A673 (cell line): ENCODE results near the gene UBE2E3. TPM values are rescaled to one million over a fixed set of nuclear protein-coding genes. Genes with fewer than 3 reads are reported as not detected.

Experiments
- BruUV-seq: library from RNA; stranded (reverse); fragments of 400-500 nt; replicated peaks from 2 replicates; lab custom pipeline; 2021; lab: Mats Ljungman, UMichigan
- CTCF ChIA-PET: fragments of 300-600 bp; sonication (Branson Sonifier 250); formaldehyde crosslinking; loops from one replicate; lab custom pipeline; 2022; ENCODE audit warnings: antibody characterized with exemption; lab: Charles Lee
- POLR2A ChIA-PET: fragments of 300-600 bp; sonication (Branson Sonifier 250); formaldehyde crosslinking; loops from one replicate; lab custom pipeline; 2022; ENCODE audit warnings: antibody characterized with exemption; ENCODE audit not compliant: low non-redundant PET; lab: Charles Lee
- DNase-seq: peaks from one replicate; pipeline ENCODE4 v3.0.0-alpha.2; 2015; ENCODE audit warnings: low spot score
- H3K27ac ChIP-seq: fragments of 200-600 bp; sonication (generic); 2 replicates; pipeline ENCODE4 v1.5.1; 2016; ENCODE audit warnings: mixed run types, low read depth, mild to moderate bottlenecking, mixed read lengths, antibody characterized with exemption, low read length; ENCODE audit not compliant: poor library complexity, severe bottlenecking
- H3K27me3 ChIP-seq: fragments of 200-600 bp; sonication (generic); replicated peaks from 2 replicates; pipeline ENCODE4 v1.6.1; 2017; ENCODE audit warnings: mixed run types, low read depth, mild to moderate bottlenecking, mixed read lengths, antibody characterized with exemption, low read length; ENCODE audit not compliant: insufficient read depth, poor library complexity
- H3K36me3 ChIP-seq: fragments of 200-600 bp; sonication (generic); 2 replicates; pipeline ENCODE4 v1.6.1; 2016; ENCODE audit warnings: mixed run types, mild to moderate bottlenecking, mixed read lengths, antibody characterized with exemption, low read length; ENCODE audit not compliant: insufficient read depth, poor library complexity, severe bottlenecking
- H3K4me1 ChIP-seq: fragments of 200-600 bp; sonication (generic); 2 replicates; pipeline ENCODE4 v1.6.1; 2017; ENCODE audit warnings: mixed run types, mild to moderate bottlenecking, mixed read lengths, antibody characterized with exemption, low read length; ENCODE audit not compliant: insufficient read depth, poor library complexity, severe bottlenecking
- H3K4me3 ChIP-seq: fragments of 200-600 bp; sonication (generic); 2 replicates; pipeline ENCODE4 v1.5.1; 2016; ENCODE audit warnings: low read depth, mixed run types, mild to moderate bottlenecking, mixed read lengths, low read length; ENCODE audit not compliant: poor library complexity, severe bottlenecking
- H3K9me3 ChIP-seq: fragments of 200-600 bp; sonication (generic); 2 replicates; pipeline ENCODE4 v1.6.1; 2016; ENCODE audit warnings: mixed run types, low read depth, mild to moderate bottlenecking, mixed read lengths, antibody characterized with exemption, low read length; ENCODE audit not compliant: poor library complexity, severe bottlenecking
- CTCF ChIP-seq: fragments of 300-800, 200-600 bp; sonication (generic); conservative IDR thresholded peaks from 2 replicates; pipeline ENCODE4 v1.5.1; 2017; ENCODE audit warnings: low read depth, mild to moderate bottlenecking, antibody characterized with exemption, low read length, moderate library complexity, mixed read lengths
- EZH2 ChIP-seq: fragments of 200-600 bp; sonication (generic); IDR thresholded peaks from 2 replicates; pipeline ENCODE4 v1.6.1; 2017; ENCODE audit warnings: borderline replicate concordance, low read depth, mild to moderate bottlenecking, mixed read lengths, antibody characterized with exemption, low read length; ENCODE audit not compliant: poor library complexity, severe bottlenecking
- intact Hi-C: fragments of 100-400 bp; cut with micrococcal nuclease; formaldehyde crosslinking; loops from one replicate; pipeline ENCODE4 v1.10.0; 2022; ENCODE audit not compliant: unreplicated experiment
- total RNA-seq: library from RNA; stranded (reverse); gene quantifications from 2 replicates; pipeline ENCODE4 v1.2.3, GENCODE V29; 2021

UBE2E3 gene
- total RNA-seq, 1 experiment from 2014 or later, result 103 TPM

- Histone ChIP-seq H3K27ac (no peak overlapping the region), H3K4me3 (no peak overlapping the region), H3K36me3 (no peaks in the 10 kb centered on the region), H3K4me1 (no peaks in the 10 kb centered on the region), H3K27me3 (no peaks in the 10 kb centered on the region), H3K9me3 (no peaks in the 10 kb centered on the region)
- CTCF ChIA-PET, result no interaction called here
- no peak for DNase-seq
- intact Hi-C loops, result no loop called here
- TF ChIP-seq EZH2, result no peak
- TF ChIP-seq CTCF, result no peak
- no TSS peak for BruUV-seq
- POLR2A ChIA-PET, result no interaction called here
Measured at GRCh38 chr2:180952082-180952481, 28.3 kb upstream of the UBE2E3 start.

- H3K4me1 ChIP-seq, result no peaks in the 10 kb centered on the region
- DNase-seq, result no peak
- CTCF ChIA-PET, result no interaction called here
- H3K27me3 ChIP-seq, result no peaks in the 10 kb centered on the region
- POLR2A ChIA-PET, result no interaction called here
- H3K36me3 ChIP-seq, result no peaks in the 10 kb centered on the region
- no peak overlapping the region for H3K4me3 ChIP-seq
- no TSS peak for BruUV-seq
- intact Hi-C loops, result no loop called here
- no peak for TF ChIP-seq CTCF
- no peak for TF ChIP-seq EZH2
- no peaks in the 10 kb centered on the region for H3K9me3 ChIP-seq
- no peak overlapping the region for H3K27ac ChIP-seq
Measured at GRCh38 chr2:180952731-180953336, 27.6 kb upstream of the UBE2E3 start.

GRCh38 chr2:180953550-180953949 lies 26.9 kb upstream of the UBE2E3 start:
- no peak for TF ChIP-seq EZH2
- TF ChIP-seq CTCF, result no peak
- H3K4me3 ChIP-seq, result no peak overlapping the region
- intact Hi-C loops, result no loop called here
- H3K27ac ChIP-seq, result no peak overlapping the region
- ChIA-PET POLR2A (no interaction called here), CTCF (no interaction called here)
- BruUV-seq, result no TSS peak
- no peaks in the 10 kb centered on the region for H3K27me3 ChIP-seq
- H3K9me3 ChIP-seq, result no peaks in the 10 kb centered on the region
- no peak for DNase-seq
- H3K4me1 ChIP-seq, result no peaks in the 10 kb centered on the region
- H3K36me3 ChIP-seq, result no peaks in the 10 kb centered on the region
